ENCODE results near the gene NFIA. TPM values are rescaled to one million over a fixed set of nuclear protein-coding genes. Genes with fewer than 3 reads are reported as not detected.
A peak's percentile ranks its signal among the peaks of the same experiment; 100 is the strongest.

Gene NFIA
- total RNA-seq, 2 donors from 2014 or later: 61.4 to 86.3 TPM

DNA sequence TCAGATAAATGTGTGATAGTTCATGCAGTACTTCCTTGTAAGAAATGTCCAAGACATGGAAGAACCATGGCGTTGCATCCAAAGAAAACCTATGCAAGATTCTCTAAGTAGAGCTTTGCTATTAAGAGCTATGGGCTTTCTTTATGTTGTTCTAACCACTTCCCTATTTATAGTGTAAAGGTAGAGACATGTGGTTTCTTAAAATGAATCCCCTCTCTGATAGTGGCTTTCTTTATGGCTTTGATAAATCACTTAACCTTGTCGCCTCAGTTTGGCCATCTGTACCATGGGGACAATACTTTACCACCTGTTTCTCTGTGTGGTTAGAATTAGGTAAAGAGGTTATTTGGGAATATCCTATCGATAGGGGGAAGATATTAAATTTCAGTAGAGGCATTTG lies 305.5 kb downstream of the NFIA start:
- Histone ChIP-seq H3K27ac (no peak overlapping the region), H3K9me3 (no peaks in the 10 kb centered on the region), H3K27me3 (replicated peaks; ENCODE audit: insufficient read depth) (no peaks in the 10 kb centered on the region), H3K4me1 (replicated peaks) (peaks cover 14% of the 10 kb centered on the region), H3K36me3 (no peaks in the 10 kb centered on the region), H3K4me3 (no peak overlapping the region)
- intact Hi-C loops (cut with DNase I): no loop called here
- no peak for TF ChIP-seq POLR2AphosphoS5 (IDR thresholded peaks at IDR 0.05)
- TF ChIP-seq POLR2A (IDR thresholded peaks at IDR 0.05): no peak
- 96% methylated on average over 3 of the region's 3 CpGs for WGBS
- no peak for DNase-seq (ENCODE audit: low spot score)

DNA sequence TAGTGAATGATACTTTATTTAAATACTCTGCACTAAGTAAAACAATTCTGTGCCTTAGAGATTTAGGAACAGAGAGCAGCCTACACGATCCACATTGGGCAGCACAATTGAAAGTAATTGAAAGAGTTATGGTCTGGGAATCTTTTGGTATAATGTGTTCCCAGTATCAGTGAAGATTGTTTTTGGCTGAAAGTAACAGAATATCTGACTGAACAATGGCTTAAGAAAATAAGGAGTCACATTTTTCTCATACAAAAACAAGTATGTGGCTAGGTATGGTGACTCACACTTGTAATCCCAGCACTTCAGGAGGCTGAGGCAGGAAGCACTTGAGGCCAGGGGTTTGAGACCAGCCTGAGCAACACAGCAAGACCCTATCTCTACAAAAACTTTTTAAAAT lies 306.2 kb downstream of the NFIA start:
- Histone ChIP-seq H3K27ac (no peak overlapping the region), H3K27me3 (replicated peaks; ENCODE audit: insufficient read depth) (no peaks in the 10 kb centered on the region), H3K4me3 (no peak overlapping the region), H3K9me3 (no peaks in the 10 kb centered on the region), H3K4me1 (replicated peaks) (peaks cover 14% of the 10 kb centered on the region), H3K36me3 (no peaks in the 10 kb centered on the region)
- DNase-seq (ENCODE audit: low spot score): no peak
- TF ChIP-seq POLR2AphosphoS5 (IDR thresholded peaks at IDR 0.05): no peak
- no peak for TF ChIP-seq POLR2A (IDR thresholded peaks at IDR 0.05)
- no peak for TF ChIP-seq CTCF (IDR thresholded peaks at IDR 0.05)
- 70% methylated on average over 1 of the region's 1 CpG for WGBS
- intact Hi-C loops (cut with DNase I): no loop called here

GRCh38 chr1:61389194-61389925 lies 307.0 kb downstream of the NFIA start:
- TF ChIP-seq POLR2A (IDR thresholded peaks at IDR 0.05): no peak
- no peak for TF ChIP-seq POLR2AphosphoS5 (IDR thresholded peaks at IDR 0.05)
- no peak for TF ChIP-seq CTCF (IDR thresholded peaks at IDR 0.05)
- no peaks in the 10 kb centered on the region for H3K27me3 ChIP-seq (replicated peaks; ENCODE audit: insufficient read depth)
- H3K9me3 ChIP-seq: no peaks in the 10 kb centered on the region
- H3K4me3 ChIP-seq: no peak overlapping the region
- 56% methylated on average over 3 of the region's 3 CpGs for WGBS
- intact Hi-C loops (cut with DNase I): no loop called here
- H3K27ac ChIP-seq: no peak overlapping the region
- no peaks in the 10 kb centered on the region for H3K36me3 ChIP-seq
- DNase-seq (ENCODE audit: low spot score): no peak
- peaks cover 14% of the 10 kb centered on the region for H3K4me1 ChIP-seq (replicated peaks)

- H3K36me3 ChIP-seq: no peaks in the 10 kb centered on the region
- no peaks in the 10 kb centered on the region for H3K9me3 ChIP-seq
- no peak overlapping the region for H3K27ac ChIP-seq
- H3K4me3 ChIP-seq: no peak overlapping the region
- intact Hi-C loops (cut with DNase I): loop anchor here (5.0 kb wide), 1 partner anchor 62 kb away; no protein-coding TSS in a partner anchor
- WGBS: 44% methylated on average over 11 of the region's 11 CpGs
- peaks cover 14% of the 10 kb centered on the region for H3K4me1 ChIP-seq (replicated peaks)
- no peak for TF ChIP-seq CTCF (IDR thresholded peaks at IDR 0.05)
- peak; percentile 45 for TF ChIP-seq POLR2AphosphoS5 (IDR thresholded peaks at IDR 0.05)
- no peaks in the 10 kb centered on the region for H3K27me3 ChIP-seq (replicated peaks; ENCODE audit: insufficient read depth)
- no peak for DNase-seq (ENCODE audit: low spot score)
These were observed 307.8 kb downstream of the NFIA start for GRCh38 chr1:61389926-61390845.

- Histone ChIP-seq H3K36me3 (no peaks in the 10 kb centered on the region), H3K9me3 (no peaks in the 10 kb centered on the region), H3K27me3 (replicated peaks; ENCODE audit: insufficient read depth) (no peaks in the 10 kb centered on the region), H3K4me3 (no peak overlapping the region), H3K4me1 (replicated peaks) (peaks cover 14% of the 10 kb centered on the region), H3K27ac (no peak overlapping the region)
- intact Hi-C loops (cut with DNase I): loop anchor here (5.0 kb wide), 1 partner anchor 61 kb away; no protein-coding TSS in a partner anchor
- 31% methylated on average over 4 of the region's 4 CpGs for WGBS
- DNase-seq (ENCODE audit: low spot score): no peak
- TF ChIP-seq POLR2AphosphoS5 (IDR thresholded peaks at IDR 0.05) (no peak), POLR2A (IDR thresholded peaks at IDR 0.05) (no peak), CTCF (IDR thresholded peaks at IDR 0.05) (no peak)
These were observed 309.4 kb downstream of the NFIA start for GRCh38 chr1:61391730-61392129.

Measured in prostate gland (tissue), 2 donors.